HepG2 (cell line): ENCODE measurements around the gene AHRR. TPM values are rescaled to one million over a fixed set of nuclear protein-coding genes. Genes with fewer than 3 reads are reported as not detected.

ENCODE experiments used
- ATAC-seq: fragments of 200-7000 bp; cut with Tn5 transposase; 3 replicates; pipeline ENCODE4 v1.9.1; 2020; ENCODE audit warnings: mild to moderate bottlenecking, moderate library complexity
- BruUV-seq: library from RNA; stranded (reverse); fragments of 400-500 nt; replicated peaks from 2 replicates; lab custom pipeline; 2021; lab: Mats Ljungman, UMichigan
- CTCF ChIA-PET: fragments of 300-600 bp; formaldehyde crosslinking; extraction: SDS; loops from one replicate; lab custom pipeline; 2021; ENCODE audit warnings: low total read pairs, inconsistent platforms, low intra/inter-chr PET ratio; lab: Yijun Ruan, JAX
- POLR2A ChIA-PET: fragments of 350-600 bp; sonication (Branson Sonifier 250); formaldehyde crosslinking; loops from one replicate; lab custom pipeline; 2020; ENCODE audit warnings: antibody characterized with exemption, inconsistent platforms; lab: Yijun Ruan, JAX
- DNase-seq: peaks from one replicate; pipeline ENCODE4 v3.0.0-alpha.2; 2015; ENCODE audit warnings: low spot score
- FAIRE-seq: peaks from 3 replicates; lab custom pipeline; 2011; peaks lifted over from hg19 to GRCh38; lab: Jason Lieb, UNC
- H2AFZ ChIP-seq: one replicate; pipeline ENCODE4 v1.6.1; 2011; ENCODE audit warnings: low read length, inconsistent platforms
- H3K27ac ChIP-seq: fragments of 300-600 bp; 3 replicates; pipeline ENCODE4 v1.8.0; 2011; ENCODE audit warnings: mixed run types, mild to moderate bottlenecking, mixed read lengths, low read length, inconsistent platforms; ENCODE audit not compliant: insufficient read depth; ENCODE audit errors: extremely low read length
- H3K27me3 ChIP-seq, 2 experiments: fragments of 200-600 bp in 1 of 2; 2 replicates in 1 of 2; 3 replicates in 1 of 2; pipeline versions ENCODE4 v1.6.0 to v1.8.0; 2011; ENCODE audit warnings: low read length in 2 of 2, mild to moderate bottlenecking in 2 of 2, moderate library complexity in 2 of 2, inconsistent platforms in 1 of 2; ENCODE audit not compliant: insufficient read depth in 2 of 2, control insufficient read depth in 1 of 2
- H3K36me3 ChIP-seq, 2 experiments: fragments of 200-600 bp in 1 of 2; replicated peaks in 1 of 2; 2 replicates in 1 of 2; 3 replicates in 1 of 2; pipeline versions ENCODE4 v1.5.1 to v1.8.0; 2011; ENCODE audit warnings: low read length in 2 of 2, inconsistent platforms in 1 of 2; ENCODE audit not compliant: insufficient read depth in 2 of 2, control insufficient read depth in 1 of 2
- H3K4me1 ChIP-seq: 2 replicates; pipeline ENCODE4 v1.5.1; 2012; ENCODE audit warnings: low read length, inconsistent platforms; ENCODE audit not compliant: insufficient read depth
- H3K4me2 ChIP-seq: 2 replicates; pipeline ENCODE4 v1.6.0; 2011; ENCODE audit warnings: low read depth, low read length, inconsistent platforms
- H3K4me3 ChIP-seq, 3 experiments: fragments of 200-600 bp in 1 of 3; sonication (generic), shearing (Covaris generic) in 1 of 3; replicated peaks in 1 of 3; 2 replicates each; pipeline ENCODE4 v1.5.1; 2011 to 2016; ENCODE audit warnings: low read length in 3 of 3, inconsistent platforms in 2 of 3, low read depth in 2 of 3, mild to moderate bottlenecking in 2 of 3, control low read depth in 1 of 3, mixed read lengths in 1 of 3; ENCODE audit not compliant: insufficient read depth in 1 of 3
- H3K79me2 ChIP-seq: one replicate; pipeline ENCODE4 v1.6.1; 2011; ENCODE audit warnings: low read length, inconsistent platforms; ENCODE audit not compliant: insufficient read depth
- H3K9ac ChIP-seq: 2 replicates; pipeline ENCODE4 v1.6.0; 2011; ENCODE audit warnings: mild to moderate bottlenecking, low read depth, low read length, inconsistent platforms; ENCODE audit not compliant: insufficient read depth
- H3K9me3 ChIP-seq: 2 replicates; pipeline ENCODE4 v1.5.1; 2012; ENCODE audit warnings: mild to moderate bottlenecking, low read length
- H4K20me1 ChIP-seq: 2 replicates; pipeline ENCODE4 v1.6.0; 2011; ENCODE audit warnings: inconsistent platforms, mild to moderate bottlenecking, low read length, moderate library complexity; ENCODE audit not compliant: insufficient read depth
- CHD4 ChIP-seq: fragments of 200-600 bp; sonication (generic); IDR thresholded peaks from 2 replicates; pipeline ENCODE4 v1.7.0; 2017; ENCODE audit warnings: mild to moderate bottlenecking, low read length, borderline replicate concordance
- MATR3 ChIP-seq: sonication (generic); formaldehyde crosslinking; IDR thresholded peaks from 2 replicates; pipeline ENCODE4 v1.4.0; 2020; ENCODE audit warnings: missing genetic modification reagents
- PAF1 ChIP-seq: IDR thresholded peaks from 2 replicates; pipeline ENCODE4 v1.6.1; 2016; ENCODE audit warnings: missing genetic modification reagents, missing compliant biosample characterization
- PPARG ChIP-seq: conservative IDR thresholded peaks from 2 replicates; pipeline ENCODE4 v1.6.1; 2016; ENCODE audit warnings: missing biosample characterization, missing genetic modification reagents
- SALL1 ChIP-seq: sonication (generic); formaldehyde crosslinking; IDR thresholded peaks from 2 replicates; pipeline ENCODE4 v1.8.0; 2022; ENCODE audit warnings: mild to moderate bottlenecking, missing genetic modification reagents
- SOX5 ChIP-seq: IDR thresholded peaks from 2 replicates; pipeline ENCODE4 v1.6.1; 2016; ENCODE audit warnings: borderline replicate concordance
- TAF1 ChIP-seq: sonication (generic); formaldehyde crosslinking; IDR thresholded peaks from 2 replicates; pipeline ENCODE4 v1.4.0; 2020; ENCODE audit warnings: missing genetic modification reagents
- U2AF2 ChIP-seq: fragments of 200-400 bp; formaldehyde crosslinking; IDR thresholded peaks from 2 replicates; pipeline ENCODE4 v1.6.1; 2017; ENCODE audit warnings: low read depth, mild to moderate bottlenecking, low read length
- ZBTB8A ChIP-seq: sonication (generic); formaldehyde crosslinking; IDR thresholded peaks from 2 replicates; pipeline ENCODE4 v1.4.0; 2020; ENCODE audit warnings: mild to moderate bottlenecking, low read depth, missing genetic modification reagents, borderline replicate concordance
- ZNF3 ChIP-seq: IDR thresholded peaks from 2 replicates; pipeline ENCODE4 v1.7.0; 2017; ENCODE audit warnings: inconsistent platforms
- ZNF619 ChIP-seq: sonication (generic); formaldehyde crosslinking; IDR thresholded peaks from 2 replicates; pipeline ENCODE4 v1.4.0; 2020; ENCODE audit warnings: mild to moderate bottlenecking, missing genetic modification reagents
- WGBS: methylation state at CpG from one replicate; pipeline ENCODE4 v1.1.6; 2017; ENCODE audit warnings: low lambda C conversion rate; 5-methylcytosine and 5-hydroxymethylcytosine counted together
- in situ Hi-C: cut with HindIII; loops from 2 replicates; pipeline ENCODE4 v1.10.0; 2017; ENCODE audit warnings: low pct_unique_long_range_greater_than_20kb; ENCODE audit not compliant: extremely low pct_ligation_motif_present
- intact Hi-C: fragments of 100-400 bp; cut with micrococcal nuclease; formaldehyde crosslinking; loops from one replicate; pipeline ENCODE4 v1.10.0; 2022; ENCODE audit not compliant: unreplicated experiment
- polyA plus RNA-seq, 8 experiments: library from polyadenylated mRNA; depleted of rRNA in 3 of 8; stranded (reverse) in 7 of 8; unstranded in 1 of 8; fragments of >200 nt; fragmentation: Illumina TruSeq in 4 of 8; extraction: Trizol in 4 of 8; gene quantifications; 2 replicates each; pipeline versions ENCODE4 v1.2.1 to v1.2.3, GENCODE V29; 2011 to 2016; ENCODE audit warnings: low read depth in 4 of 8, missing spikeins in 1 of 8, mixed read lengths in 1 of 8; ENCODE audit not compliant: insufficient read depth in 1 of 8
- total RNA-seq, 5 experiments: library from RNA; depleted of rRNA; stranded (reverse); fragments of >200 nt; fragmentation: Illumina TruSeq; extraction: Trizol; gene quantifications; 2 replicates each; pipeline ENCODE4 v1.2.3, GENCODE V29; 2016; ENCODE audit warnings: low read depth in 1 of 5
- TF ChIP-seq, protein P1 (sequence below): sonication (generic); formaldehyde crosslinking; IDR thresholded peaks from 2 replicates; pipeline ENCODE4 v1.4.0; 2020; ENCODE audit warnings: low read depth, mild to moderate bottlenecking, missing genetic modification reagents
- TF ChIP-seq, protein P2 (sequence below): sonication (generic); formaldehyde crosslinking; IDR thresholded peaks from 2 replicates; pipeline ENCODE4 v1.4.0; 2020; ENCODE audit warnings: mild to moderate bottlenecking, missing genetic modification reagents

Gene AHRR
- total and polyA plus RNA-seq, 2 of the 13 experiments (the other 11 are each of a cell fraction or from before 2014, with no cell fraction given): 0.28 to 0.35 TPM

DNA sequence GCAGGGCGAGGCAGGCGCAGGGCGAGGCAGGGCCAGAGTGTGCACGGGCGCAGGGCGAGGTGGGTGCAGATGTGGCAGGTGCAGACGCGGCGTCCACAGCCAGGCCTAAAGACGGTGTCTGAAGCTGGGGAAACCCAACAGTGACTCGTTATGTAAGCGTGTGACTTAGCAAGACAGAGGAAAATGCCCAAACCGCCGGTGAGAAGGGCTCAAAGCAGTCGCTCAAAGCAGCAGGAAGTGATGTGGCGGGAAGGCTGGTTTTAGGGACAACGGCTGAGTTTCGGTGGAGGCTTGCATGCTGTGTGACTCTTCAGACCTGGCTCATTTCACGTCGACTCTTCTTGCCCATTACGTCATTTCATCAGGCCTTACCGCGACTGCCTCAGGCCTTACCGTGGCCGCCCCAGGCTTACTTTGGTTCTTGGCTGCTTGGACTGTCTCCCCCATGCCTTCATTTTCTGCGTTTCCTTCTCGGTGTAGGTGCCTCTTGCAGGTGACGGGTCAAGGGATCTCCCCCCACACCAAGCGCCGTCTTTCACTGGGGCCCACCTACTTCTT is 71.0 kb downstream of the AHRR start:
- ChIA-PET POLR2A (no interaction called here), CTCF (no interaction called here)
- Histone ChIP-seq H3K9me3 (no peaks in the 10 kb centered on the region), H3K4me2 (no peak overlapping the region), H3K4me1 (no peaks in the 10 kb centered on the region), H4K20me1 (no peaks in the 10 kb centered on the region), H3K27me3 (no peaks in the 10 kb centered on the region), H3K4me3 (no peak overlapping the region), H3K9ac (no peak overlapping the region), H3K27ac (no peak overlapping the region), H3K36me3 (no peaks in the 10 kb centered on the region), H2AFZ (no peak overlapping the region), H3K79me2 (no peaks in the 10 kb centered on the region)
- intact Hi-C loops (no loop called here), in situ Hi-C loops (no loop called here)
- ATAC-seq: no peak
- TF ChIP-seq, protein P1, sequence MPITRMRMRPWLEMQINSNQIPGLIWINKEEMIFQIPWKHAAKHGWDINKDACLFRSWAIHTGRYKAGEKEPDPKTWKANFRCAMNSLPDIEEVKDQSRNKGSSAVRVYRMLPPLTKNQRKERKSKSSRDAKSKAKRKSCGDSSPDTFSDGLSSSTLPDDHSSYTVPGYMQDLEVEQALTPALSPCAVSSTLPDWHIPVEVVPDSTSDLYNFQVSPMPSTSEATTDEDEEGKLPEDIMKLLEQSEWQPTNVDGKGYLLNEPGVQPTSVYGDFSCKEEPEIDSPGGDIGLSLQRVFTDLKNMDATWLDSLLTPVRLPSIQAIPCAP (CRISPR knock-in tag): no peak
- TF ChIP-seq, protein P2, sequence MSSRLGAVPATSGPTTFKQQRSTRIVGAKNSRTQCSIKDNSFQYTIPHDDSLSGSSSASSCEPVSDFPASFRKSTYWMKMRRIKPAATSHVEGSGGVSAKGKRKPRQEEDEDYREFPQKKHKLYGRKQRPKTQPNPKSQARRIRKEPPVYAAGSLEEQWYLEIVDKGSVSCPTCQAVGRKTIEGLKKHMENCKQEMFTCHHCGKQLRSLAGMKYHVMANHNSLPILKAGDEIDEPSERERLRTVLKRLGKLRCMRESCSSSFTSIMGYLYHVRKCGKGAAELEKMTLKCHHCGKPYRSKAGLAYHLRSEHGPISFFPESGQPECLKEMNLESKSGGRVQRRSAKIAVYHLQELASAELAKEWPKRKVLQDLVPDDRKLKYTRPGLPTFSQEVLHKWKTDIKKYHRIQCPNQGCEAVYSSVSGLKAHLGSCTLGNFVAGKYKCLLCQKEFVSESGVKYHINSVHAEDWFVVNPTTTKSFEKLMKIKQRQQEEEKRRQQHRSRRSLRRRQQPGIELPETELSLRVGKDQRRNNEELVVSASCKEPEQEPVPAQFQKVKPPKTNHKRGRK (CRISPR knock-in tag): no peak
- no peak for TF ChIP-seq ZNF619
- TF ChIP-seq CHD4: no peak
- TF ChIP-seq ZBTB8A: no peak
- 83% methylated on average over 29 of the region's 30 CpGs for WGBS
- DNase-seq: no peak
- no TSS peak for BruUV-seq
- no peak for FAIRE-seq

DNA sequence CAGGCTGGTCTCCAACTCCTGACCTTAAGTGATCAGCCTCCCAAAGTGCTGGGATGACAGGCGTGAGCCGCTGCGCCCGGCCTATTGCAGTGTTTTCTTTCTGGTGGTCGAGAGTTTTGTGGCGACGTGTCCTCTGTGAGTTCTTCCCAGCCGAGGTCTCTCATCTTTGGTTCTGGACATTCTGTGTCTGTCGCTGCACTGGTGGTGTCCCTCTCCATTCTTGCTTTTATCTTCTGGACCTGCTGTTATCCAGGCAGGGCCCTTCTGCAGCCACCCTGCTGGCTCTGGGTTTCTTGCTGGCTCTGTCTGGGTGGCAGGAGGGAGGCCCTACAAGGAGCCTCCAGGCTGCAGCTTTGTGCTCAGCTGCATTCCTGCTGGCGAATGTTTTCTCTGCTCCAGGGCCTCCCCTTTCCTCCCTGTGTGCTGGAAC is 72.3 kb downstream of the AHRR start:
- no peaks in the 10 kb centered on the region for H3K79me2 ChIP-seq
- H4K20me1 ChIP-seq: no peaks in the 10 kb centered on the region
- no peaks in the 10 kb centered on the region for H3K36me3 ChIP-seq
- in situ Hi-C loops: no loop called here
- FAIRE-seq (no peak), DNase-seq (no peak), ATAC-seq (no peak)
- H3K4me1 ChIP-seq: no peaks in the 10 kb centered on the region
- no peak overlapping the region for H3K4me3 ChIP-seq
- ChIA-PET CTCF (no interaction called here), POLR2A (no interaction called here)
- H3K9me3 ChIP-seq: no peaks in the 10 kb centered on the region
- no peak overlapping the region for H3K9ac ChIP-seq
- no peak for TF ChIP-seq PAF1
- no peak for TF ChIP-seq MATR3 (CRISPR knock-in tag)
- no peak for TF ChIP-seq SOX5 (CRISPR knock-in tag)
- no peak for TF ChIP-seq PPARG (CRISPR knock-in tag)
- TF ChIP-seq TAF1 (CRISPR knock-in tag): no peak
- TF ChIP-seq SALL1 (CRISPR knock-in tag): no peak
- no peak for TF ChIP-seq ZNF3 (CRISPR knock-in tag)
- TF ChIP-seq U2AF2: no peak
- H2AFZ ChIP-seq: no peak overlapping the region
- H3K27ac ChIP-seq: no peak overlapping the region
- BruUV-seq: no TSS peak
- intact Hi-C loops: no loop called here
- H3K27me3 ChIP-seq: no peaks in the 10 kb centered on the region
- 77% methylated on average over 10 of the region's 10 CpGs for WGBS
- H3K4me2 ChIP-seq: no peak overlapping the region
